ENCODE results near the gene ITGA11.

Gene ITGA11

GRCh38 chr15:68314563-68314962 lies 117.4 kb downstream of the ITGA11 start:
- TF ChIP-seq, protein P1, sequence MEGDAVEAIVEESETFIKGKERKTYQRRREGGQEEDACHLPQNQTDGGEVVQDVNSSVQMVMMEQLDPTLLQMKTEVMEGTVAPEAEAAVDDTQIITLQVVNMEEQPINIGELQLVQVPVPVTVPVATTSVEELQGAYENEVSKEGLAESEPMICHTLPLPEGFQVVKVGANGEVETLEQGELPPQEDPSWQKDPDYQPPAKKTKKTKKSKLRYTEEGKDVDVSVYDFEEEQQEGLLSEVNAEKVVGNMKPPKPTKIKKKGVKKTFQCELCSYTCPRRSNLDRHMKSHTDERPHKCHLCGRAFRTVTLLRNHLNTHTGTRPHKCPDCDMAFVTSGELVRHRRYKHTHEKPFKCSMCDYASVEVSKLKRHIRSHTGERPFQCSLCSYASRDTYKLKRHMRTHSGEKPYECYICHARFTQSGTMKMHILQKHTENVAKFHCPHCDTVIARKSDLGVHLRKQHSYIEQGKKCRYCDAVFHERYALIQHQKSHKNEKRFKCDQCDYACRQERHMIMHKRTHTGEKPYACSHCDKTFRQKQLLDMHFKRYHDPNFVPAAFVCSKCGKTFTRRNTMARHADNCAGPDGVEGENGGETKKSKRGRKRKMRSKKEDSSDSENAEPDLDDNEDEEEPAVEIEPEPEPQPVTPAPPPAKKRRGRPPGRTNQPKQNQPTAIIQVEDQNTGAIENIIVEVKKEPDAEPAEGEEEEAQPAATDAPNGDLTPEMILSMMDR (IDR thresholded peaks at IDR 0.05; ENCODE audit: insufficient read depth, low read depth, low read length, missing control alignments), result no peak
- no peak for DNase-seq (ENCODE audit: low read depth)
- H3K4me3 ChIP-seq (ENCODE audit: low read length), result no peak overlapping the region

DNA sequence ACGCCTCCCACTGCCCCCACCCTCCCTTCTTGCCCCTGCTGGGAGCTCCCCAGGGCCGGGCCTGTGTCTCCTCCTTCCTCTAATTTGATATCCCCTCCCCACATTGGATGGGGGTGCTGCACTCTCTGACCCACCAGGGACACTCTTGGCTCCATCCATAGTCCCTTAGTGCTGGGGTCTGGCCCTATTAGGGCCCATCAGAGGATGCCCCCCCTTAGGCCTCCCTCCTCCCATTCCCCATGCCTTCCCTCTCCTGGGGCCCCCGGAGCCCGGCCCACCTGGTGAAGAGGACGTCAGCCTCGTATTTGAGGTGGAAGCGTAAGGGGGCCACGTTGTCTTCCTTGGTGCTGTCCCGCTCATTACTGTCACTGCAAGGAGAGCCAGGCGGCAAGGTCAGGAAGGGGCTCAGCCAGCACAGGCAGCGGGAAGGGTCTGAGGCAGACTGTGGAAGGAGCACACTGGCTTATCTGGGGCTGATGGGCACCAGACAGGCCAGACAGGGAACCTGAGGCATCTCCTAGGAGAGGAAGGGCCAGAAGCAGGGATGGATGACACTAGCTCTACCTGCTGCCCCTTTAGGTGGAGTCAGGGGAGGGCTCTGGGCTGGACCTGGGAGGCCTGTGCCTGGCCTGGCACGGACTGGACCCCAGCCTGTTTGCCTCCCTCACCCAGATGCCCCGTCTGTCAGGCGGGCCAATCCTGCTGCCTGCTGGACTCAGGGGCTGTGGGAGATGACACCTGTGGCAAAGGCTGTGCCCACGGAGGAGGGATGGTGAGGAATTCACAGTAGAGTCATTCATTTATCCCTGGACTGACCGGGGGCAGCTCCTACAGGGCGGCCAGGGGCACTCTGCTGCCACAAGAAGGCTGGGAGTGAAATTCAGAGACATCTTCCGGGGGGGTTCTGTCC lies 118.2 kb downstream of the ITGA11 start:
- TF ChIP-seq, protein P1 (IDR thresholded peaks at IDR 0.05; ENCODE audit: insufficient read depth, low read depth, low read length, missing control alignments), result no peak
- H3K4me3 ChIP-seq (ENCODE audit: low read length), result no peak overlapping the region
- DNase-seq (ENCODE audit: low read depth), result no peak

- TF ChIP-seq, protein P1 (IDR thresholded peaks at IDR 0.05; ENCODE audit: insufficient read depth, low read depth, low read length, missing control alignments), result no peak
- no peak overlapping the region for H3K4me3 ChIP-seq (ENCODE audit: low read length)
- peak; percentile 89 for DNase-seq (ENCODE audit: low read depth)
Observed at GRCh38 chr15:68312701-68313204, 119.2 kb downstream of the ITGA11 start.

DNA sequence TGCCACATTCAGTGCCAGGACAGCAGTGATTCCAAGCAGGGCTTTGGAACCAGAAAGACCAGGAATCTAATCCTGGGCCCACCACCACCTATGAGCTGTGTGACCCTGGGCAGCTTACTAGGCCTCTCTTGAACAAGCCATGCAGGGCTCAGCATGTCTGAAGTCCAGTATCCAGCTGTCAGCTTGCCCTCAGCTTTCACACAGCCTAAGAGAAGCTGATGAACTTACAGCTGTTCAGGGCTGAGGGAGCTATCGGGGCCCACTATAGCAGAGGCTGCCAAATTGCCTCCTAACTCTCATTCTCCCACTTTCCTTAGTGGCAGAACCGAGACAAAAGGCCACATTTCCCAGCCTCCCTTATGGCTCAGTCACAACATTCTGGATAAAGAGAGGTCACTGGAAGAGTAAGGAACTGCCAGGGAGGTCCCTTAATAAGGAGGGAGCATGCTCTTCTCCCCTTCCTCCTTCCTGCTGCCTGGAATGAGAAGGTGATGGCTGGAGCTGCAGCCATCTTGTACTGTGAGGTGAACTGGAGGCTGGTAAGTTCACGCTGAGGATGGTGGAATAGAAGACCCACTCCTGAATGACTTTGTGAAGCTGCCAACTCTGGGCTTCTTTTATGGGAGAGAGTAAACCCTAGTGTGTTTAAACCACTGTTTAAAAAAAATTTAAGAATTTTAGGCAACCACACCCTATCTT lies 120.0 kb downstream of the ITGA11 start:
- no peak overlapping the region for H3K4me3 ChIP-seq (ENCODE audit: low read length)
- no peak for DNase-seq (ENCODE audit: low read depth)
- TF ChIP-seq, protein P1 (IDR thresholded peaks at IDR 0.05; ENCODE audit: insufficient read depth, low read depth, low read length, missing control alignments), result no peak

- H3K4me3 ChIP-seq (ENCODE audit: low read length), result no peak overlapping the region
- DNase-seq (ENCODE audit: low read depth), result no peak
- TF ChIP-seq, protein P1 (IDR thresholded peaks at IDR 0.05; ENCODE audit: insufficient read depth, low read depth, low read length, missing control alignments), result no peak
Observed at GRCh38 chr15:68311464-68311835, 120.5 kb downstream of the ITGA11 start.

GRCh38 chr15:68310804-68311463 lies 121.0 kb downstream of the ITGA11 start:
- TF ChIP-seq, protein P1 (IDR thresholded peaks at IDR 0.05; ENCODE audit: insufficient read depth, low read depth, low read length, missing control alignments), result no peak
- H3K4me3 ChIP-seq (ENCODE audit: low read length), result no peak overlapping the region
- no peak for DNase-seq (ENCODE audit: low read depth)

All from epithelial cell of esophagus (primary cell).